Measurements from ENCODE around the gene SET.

- TF ChIP-seq CTCF (IDR thresholded peaks at IDR 0.05) (no peak), EZH2 (IDR thresholded peaks at IDR 0.05; ENCODE audit: borderline replicate concordance, insufficient read depth, low read depth, low read length, poor library complexity, severe bottlenecking) (no peak)
Measured at GRCh38 chr9:128713411-128713780, 24.4 kb downstream of the SET start.

All from B cell (primary cell).